Endothelial cell of umbilical vein (primary cell): ENCODE data around the gene RGS6.

Experiments
- CTCF ChIP-seq, 2 donors: IDR thresholded peaks; 1 replicate in 1 of 2; 2 replicates in 1 of 2; pipeline ENCODE4 v1.5.1; 2011; ENCODE audit warnings: low read length in 2 of 2, mild to moderate bottlenecking in 2 of 2, moderate library complexity in 2 of 2, control low read depth in 1 of 2, inconsistent platforms in 1 of 2, low read depth in 1 of 2; ENCODE audit not compliant: insufficient read depth in 1 of 2; ENCODE audit errors: extremely low read depth in 1 of 2
- EZH2 ChIP-seq: IDR thresholded peaks from 2 replicates; pipeline ENCODE4 v1.6.1; 2012; ENCODE audit warnings: borderline replicate concordance, low read depth, mild to moderate bottlenecking, moderate library complexity, low read length, inconsistent platforms; ENCODE audit not compliant: severe bottlenecking
- GATA2 ChIP-seq: IDR thresholded peaks from 2 replicates; pipeline ENCODE4 v1.7.0; 2011; ENCODE audit warnings: low read depth, mild to moderate bottlenecking, moderate library complexity, mixed read lengths, low read length; ENCODE audit not compliant: insufficient read length, insufficient read depth
- JUN ChIP-seq: IDR thresholded peaks from 2 replicates; pipeline ENCODE4 v1.6.1; 2011; ENCODE audit warnings: borderline replicate concordance, low read depth; ENCODE audit not compliant: insufficient read length, insufficient read depth
- MAX ChIP-seq: IDR thresholded peaks from 2 replicates; pipeline ENCODE4 v1.6.1; 2011; ENCODE audit not compliant: insufficient read depth, insufficient read length
- MYC ChIP-seq: IDR thresholded peaks from one replicate; pipeline ENCODE4 v1.6.1; 2011; ENCODE audit warnings: mild to moderate bottlenecking, low read depth, low read length
- POLR2A ChIP-seq: IDR thresholded peaks from 2 replicates; pipeline ENCODE4 v1.6.1; 2012; ENCODE audit warnings: low read depth, mild to moderate bottlenecking, control low read depth, low read length
- POLR2AphosphoS5 ChIP-seq: IDR thresholded peaks from 2 replicates; pipeline ENCODE4 v1.6.1; 2012; ENCODE audit warnings: low read depth, mild to moderate bottlenecking, control low read depth, low read length, moderate library complexity; ENCODE audit not compliant: insufficient read depth

- TF ChIP-seq POLR2A (no peak), CTCF (IDR thresholded peaks at IDR 0.05; ENCODE audit: extremely low read depth in 1 of 2, insufficient read depth in 1 of 2, low read depth in 1 of 2, low read length in 2 of 2) (no peak), EZH2 (no peak), POLR2AphosphoS5 (no peak), JUN (no peak), GATA2 (no peak), MAX (no peak), MYC (no peak)
Measured at GRCh38 chr14:72027061-72027460, 94.8 kb downstream of the RGS6 start.
